H9 (cell line): ENCODE results near the gene CLEC20A. TPM values are rescaled to one million over a fixed set of nuclear protein-coding genes. Genes with fewer than 3 reads are reported as not detected.

Experiments used
- DNase-seq: peaks from one replicate; pipeline ENCODE4 v3.0.0-alpha.2; 2017
- H2AFZ ChIP-seq: one replicate; pipeline ENCODE4 v1.6.1; 2013; ENCODE audit warnings: mild to moderate bottlenecking, low read length, control low read depth, moderate library complexity
- H2AK5ac ChIP-seq: 2 replicates; pipeline ENCODE4 v1.6.1; 2013; ENCODE audit warnings: low read length, control low read depth, mixed read lengths; ENCODE audit not compliant: insufficient read length
- H2BK120ac ChIP-seq: one replicate; pipeline ENCODE4 v1.6.1; 2013; ENCODE audit warnings: low read depth, mild to moderate bottlenecking, low read length, control low read depth, inconsistent platforms; ENCODE audit not compliant: poor library complexity, severe bottlenecking
- H2BK12ac ChIP-seq: 2 replicates; pipeline ENCODE4 v1.6.1; 2013; ENCODE audit warnings: low read length, control low read depth, mixed read lengths, low read depth; ENCODE audit not compliant: insufficient read length
- H2BK15ac ChIP-seq: 2 replicates; pipeline ENCODE4 v1.6.1; 2013; ENCODE audit warnings: low read depth, low read length, control low read depth
- H2BK20ac ChIP-seq: one replicate; pipeline ENCODE4 v1.6.1; 2013; ENCODE audit warnings: low read depth, mild to moderate bottlenecking, low read length, control low read depth, inconsistent platforms; ENCODE audit not compliant: poor library complexity, severe bottlenecking
- H2BK5ac ChIP-seq: 2 replicates; pipeline ENCODE4 v1.6.1; 2013; ENCODE audit warnings: low read length, control low read depth, mixed read lengths; ENCODE audit not compliant: insufficient read length
- H3K14ac ChIP-seq: 2 replicates; pipeline ENCODE4 v1.6.1; 2013; ENCODE audit warnings: low read length, control low read depth; ENCODE audit not compliant: insufficient read depth
- H3K18ac ChIP-seq: 2 replicates; pipeline ENCODE4 v1.6.1; 2013; ENCODE audit warnings: low read depth, mild to moderate bottlenecking, mixed read lengths, low read length, control low read depth; ENCODE audit not compliant: insufficient read length
- H3K23ac ChIP-seq: 2 replicates; pipeline ENCODE4 v1.6.1; 2013; ENCODE audit warnings: low read length, control low read depth, mixed read lengths, low read depth; ENCODE audit not compliant: insufficient read length
- H3K23me2 ChIP-seq: 2 replicates; pipeline ENCODE4 v1.6.1; 2013; ENCODE audit warnings: low read depth, mild to moderate bottlenecking, mixed read lengths, low read length, control low read depth; ENCODE audit not compliant: insufficient read length, poor library complexity, severe bottlenecking
- H3K27ac ChIP-seq: 2 replicates; pipeline ENCODE4 v1.5.1; 2013; ENCODE audit warnings: low read length, control low read depth, mixed read lengths, low read depth; ENCODE audit not compliant: insufficient read length
- H3K27me3 ChIP-seq: 2 replicates; pipeline ENCODE4 v1.6.1; 2013; ENCODE audit warnings: low read length, control low read depth, inconsistent platforms; ENCODE audit not compliant: insufficient read depth
- H3K4ac ChIP-seq: 2 replicates; pipeline ENCODE4 v1.6.1; 2013; ENCODE audit warnings: low read depth, mild to moderate bottlenecking, control low read depth, inconsistent platforms, low read length, moderate library complexity
- H3K4me1 ChIP-seq: 2 replicates; pipeline ENCODE4 v1.6.1; 2013; ENCODE audit warnings: low read length, control low read depth, inconsistent platforms; ENCODE audit not compliant: insufficient read depth
- H3K4me2 ChIP-seq: 2 replicates; pipeline ENCODE4 v1.6.1; 2013; ENCODE audit warnings: low read length, control low read depth, mixed read lengths; ENCODE audit not compliant: insufficient read length, insufficient read depth
- H3K56ac ChIP-seq: 2 replicates; pipeline ENCODE4 v1.6.1; 2013; ENCODE audit warnings: low read depth, mild to moderate bottlenecking, mixed read lengths, low read length, control low read depth; ENCODE audit not compliant: insufficient read length
- H3K79me1 ChIP-seq: 2 replicates; pipeline ENCODE4 v1.6.1; 2013; ENCODE audit warnings: low read depth, mild to moderate bottlenecking, moderate library complexity, low read length, control low read depth, inconsistent platforms; ENCODE audit not compliant: insufficient read depth, poor library complexity, severe bottlenecking
- H3K79me2 ChIP-seq: 2 replicates; pipeline ENCODE4 v1.6.1; 2013; ENCODE audit warnings: low read length, control low read depth, inconsistent platforms; ENCODE audit not compliant: insufficient read depth
- H3K9ac ChIP-seq: 2 replicates; pipeline ENCODE4 v1.6.1; 2013; ENCODE audit warnings: low read length, control low read depth, mixed read lengths; ENCODE audit not compliant: insufficient read length; ENCODE audit errors: extremely low read depth
- H3K9me3 ChIP-seq: one replicate; pipeline ENCODE4 v1.6.1; 2013; ENCODE audit warnings: low read depth, low read length, inconsistent platforms; ENCODE audit not compliant: control insufficient read depth
- H3T11ph ChIP-seq: one replicate; pipeline ENCODE4 v1.6.1; 2013; ENCODE audit warnings: mild to moderate bottlenecking, low read length, control low read depth, inconsistent platforms
- H4K20me1 ChIP-seq: one replicate; pipeline ENCODE4 v1.6.1; 2013; ENCODE audit not compliant: control insufficient read depth, insufficient read length, insufficient read depth
- H4K5ac ChIP-seq: 2 replicates; pipeline ENCODE4 v1.6.1; 2013; ENCODE audit warnings: low read depth, mild to moderate bottlenecking, mixed read lengths, low read length, control low read depth; ENCODE audit not compliant: insufficient read length
- H4K8ac ChIP-seq: replicated peaks from 2 replicates; pipeline ENCODE4 v1.6.1; 2013; ENCODE audit warnings: low read length, control low read depth, mixed read lengths, low read depth; ENCODE audit not compliant: insufficient read length
- H4K91ac ChIP-seq: 2 replicates; pipeline ENCODE4 v1.6.1; 2013; ENCODE audit warnings: low read depth, mild to moderate bottlenecking, moderate library complexity, mixed read lengths, low read length, control low read depth; ENCODE audit not compliant: insufficient read length
- H3K27ac Mint-ChIP-seq, 3 experiments: 2 replicates in 2 of 3; 3 replicates in 1 of 3; pipeline ENCODE4 v1.8.0; 2020 to 2021; ENCODE audit warnings: mixed read lengths in 3 of 3, mild to moderate bottlenecking in 1 of 3, moderate library complexity in 1 of 3
- H3K27me3 Mint-ChIP-seq: 2 replicates; pipeline ENCODE4 v1.8.0; 2021; ENCODE audit warnings: low read depth, mild to moderate bottlenecking, moderate library complexity, mixed read lengths
- H3K36me3 Mint-ChIP-seq, 3 experiments: 2 replicates in 2 of 3; 3 replicates in 1 of 3; pipeline ENCODE4 v1.8.0; 2020 to 2021; ENCODE audit warnings: low read depth in 3 of 3, mixed read lengths in 3 of 3; ENCODE audit not compliant: insufficient read depth in 1 of 3
- H3K4me1 Mint-ChIP-seq, 2 experiments: 2 replicates each; pipeline ENCODE4 v1.8.0; 2020; ENCODE audit warnings: mixed read lengths in 2 of 2
- H3K4me3 Mint-ChIP-seq, 2 experiments: 2 replicates in 1 of 2; 3 replicates in 1 of 2; pipeline ENCODE4 v1.8.0; 2020 to 2021; ENCODE audit warnings: mild to moderate bottlenecking in 2 of 2, mixed read lengths in 2 of 2, moderate library complexity in 1 of 2
- H3K9me3 Mint-ChIP-seq, 2 experiments: 2 replicates in 1 of 2; 3 replicates in 1 of 2; pipeline ENCODE4 v1.8.0; 2020; ENCODE audit warnings: mild to moderate bottlenecking in 2 of 2, mixed read lengths in 2 of 2, moderate library complexity in 1 of 2
- CTCF ChIP-seq: fragments of 200-600 bp; sonication (generic); conservative IDR thresholded peaks from 3 replicates; pipeline ENCODE4 v1.8.0; 2021; ENCODE audit warnings: antibody characterized with exemption, mild to moderate bottlenecking
- WGBS: extraction: QIAGEN DNeasy Blood & Tissue Kit; methylation state at CpG from one replicate; pipeline ENCODE4 v1.1.7; 2013; ENCODE audit warnings: missing lambda C conversion rate, low lambda C conversion rate, mixed read lengths; ENCODE audit not compliant: insufficient read length; ENCODE audit errors: extremely low coverage; 5-methylcytosine and 5-hydroxymethylcytosine counted together
- total RNA-seq: library from RNA; stranded (reverse); gene quantifications from 2 replicates; pipeline ENCODE4 v1.2.1, GENCODE V29; 2021

Gene CLEC20A
- total RNA-seq, 1 experiment from 2014 or later: not detected

GRCh38 chr1:178450871-178451270 lies 45.9 kb downstream of the CLEC20A start:
- H2BK120ac ChIP-seq: no peak overlapping the region
- DNase-seq: no peak
- no peaks in the 10 kb centered on the region for H3K23me2 ChIP-seq
- H3K9me3 Mint-ChIP-seq: no peaks in the 10 kb centered on the region
- H4K5ac ChIP-seq: no peak overlapping the region
- no peak overlapping the region for H3K4ac ChIP-seq
- no peak overlapping the region for H2BK5ac ChIP-seq
- H3K56ac ChIP-seq: no peak overlapping the region
- H3K9ac ChIP-seq: no peak overlapping the region
- TF ChIP-seq CTCF: no peak
- no peaks in the 10 kb centered on the region for H3K4me1 ChIP-seq
- no peak overlapping the region for H3K4me2 ChIP-seq
- H3K27ac ChIP-seq: no peak overlapping the region
- no CpG with 5 or more reads among the region's 6 CpGs for WGBS
- no peak overlapping the region for H2BK20ac ChIP-seq
- no peaks in the 10 kb centered on the region for H3K27me3 Mint-ChIP-seq
- H2AFZ ChIP-seq: no peak overlapping the region
- no peak overlapping the region for H2BK12ac ChIP-seq
- H3K4me3 Mint-ChIP-seq: no peak overlapping the region
- H3K9me3 ChIP-seq: no peaks in the 10 kb centered on the region
- H3K4me1 Mint-ChIP-seq: peaks cover 0 to 5% of the 10 kb centered on the region in 2 experiments; a peak in 1 of 4 replicates
- no peak overlapping the region for H3K27ac Mint-ChIP-seq
- H3K14ac ChIP-seq: no peak overlapping the region
- H2BK15ac ChIP-seq: no peak overlapping the region
- H3K27me3 ChIP-seq: no peaks in the 10 kb centered on the region
- H3K79me2 ChIP-seq: no peaks in the 10 kb centered on the region
- H3K79me1 ChIP-seq: no peaks in the 10 kb centered on the region
- no peak overlapping the region for H4K8ac ChIP-seq
- H3T11ph ChIP-seq: no peak overlapping the region
- no peak overlapping the region for H3K23ac ChIP-seq
- H4K91ac ChIP-seq: no peak overlapping the region
- H4K20me1 ChIP-seq: no peaks in the 10 kb centered on the region
- H2AK5ac ChIP-seq: no peak overlapping the region
- H3K36me3 Mint-ChIP-seq: peaks cover 0 to 12% (median 0%) of the 10 kb centered on the region in 3 experiments; a peak in 2 of 7 replicates
- H3K18ac ChIP-seq: no peak overlapping the region
